HepG2 (cell line): ENCODE data around the gene TMEM132D. TPM values are rescaled to one million over a fixed set of nuclear protein-coding genes. Genes with fewer than 3 reads are reported as not detected.

Experiments
- ATAC-seq: fragments of 200-7000 bp; cut with Tn5 transposase; 3 replicates; pipeline ENCODE4 v1.9.1; 2020; ENCODE audit warnings: mild to moderate bottlenecking, moderate library complexity
- BruUV-seq: library from RNA; stranded (reverse); fragments of 400-500 nt; replicated peaks from 2 replicates; lab custom pipeline; 2021; lab: Mats Ljungman, UMichigan
- CTCF ChIA-PET: fragments of 300-600 bp; formaldehyde crosslinking; extraction: SDS; loops from one replicate; lab custom pipeline; 2021; ENCODE audit warnings: low total read pairs, inconsistent platforms, low intra/inter-chr PET ratio; lab: Yijun Ruan, JAX
- POLR2A ChIA-PET: fragments of 350-600 bp; sonication (Branson Sonifier 250); formaldehyde crosslinking; loops from one replicate; lab custom pipeline; 2020; ENCODE audit warnings: antibody characterized with exemption, inconsistent platforms; lab: Yijun Ruan, JAX
- DNase-seq: peaks from one replicate; pipeline ENCODE4 v3.0.0-alpha.2; 2015; ENCODE audit warnings: low spot score
- FAIRE-seq: peaks from 3 replicates; lab custom pipeline; 2011; peaks lifted over from hg19 to GRCh38; lab: Jason Lieb, UNC
- H2AFZ ChIP-seq: one replicate; pipeline ENCODE4 v1.6.1; 2011; ENCODE audit warnings: low read length, inconsistent platforms
- H3K27ac ChIP-seq: fragments of 300-600 bp; 3 replicates; pipeline ENCODE4 v1.8.0; 2011; ENCODE audit warnings: mixed run types, mild to moderate bottlenecking, mixed read lengths, low read length, inconsistent platforms; ENCODE audit not compliant: insufficient read depth; ENCODE audit errors: extremely low read length
- H3K27me3 ChIP-seq, 2 experiments: fragments of 200-600 bp in 1 of 2; 2 replicates in 1 of 2; 3 replicates in 1 of 2; pipeline versions ENCODE4 v1.6.0 to v1.8.0; 2011; ENCODE audit warnings: low read length in 2 of 2, mild to moderate bottlenecking in 2 of 2, moderate library complexity in 2 of 2, inconsistent platforms in 1 of 2; ENCODE audit not compliant: insufficient read depth in 2 of 2, control insufficient read depth in 1 of 2
- H3K36me3 ChIP-seq, 2 experiments: fragments of 200-600 bp in 1 of 2; replicated peaks in 1 of 2; 2 replicates in 1 of 2; 3 replicates in 1 of 2; pipeline versions ENCODE4 v1.5.1 to v1.8.0; 2011; ENCODE audit warnings: low read length in 2 of 2, inconsistent platforms in 1 of 2; ENCODE audit not compliant: insufficient read depth in 2 of 2, control insufficient read depth in 1 of 2
- H3K4me1 ChIP-seq: 2 replicates; pipeline ENCODE4 v1.5.1; 2012; ENCODE audit warnings: low read length, inconsistent platforms; ENCODE audit not compliant: insufficient read depth
- H3K4me2 ChIP-seq: 2 replicates; pipeline ENCODE4 v1.6.0; 2011; ENCODE audit warnings: low read depth, low read length, inconsistent platforms
- H3K4me3 ChIP-seq, 3 experiments: fragments of 200-600 bp in 1 of 3; sonication (generic), shearing (Covaris generic) in 1 of 3; replicated peaks in 1 of 3; 2 replicates each; pipeline ENCODE4 v1.5.1; 2011 to 2016; ENCODE audit warnings: low read length in 3 of 3, inconsistent platforms in 2 of 3, low read depth in 2 of 3, mild to moderate bottlenecking in 2 of 3, control low read depth in 1 of 3, mixed read lengths in 1 of 3; ENCODE audit not compliant: insufficient read depth in 1 of 3
- H3K79me2 ChIP-seq: one replicate; pipeline ENCODE4 v1.6.1; 2011; ENCODE audit warnings: low read length, inconsistent platforms; ENCODE audit not compliant: insufficient read depth
- H3K9ac ChIP-seq: 2 replicates; pipeline ENCODE4 v1.6.0; 2011; ENCODE audit warnings: mild to moderate bottlenecking, low read depth, low read length, inconsistent platforms; ENCODE audit not compliant: insufficient read depth
- H3K9me3 ChIP-seq: 2 replicates; pipeline ENCODE4 v1.5.1; 2012; ENCODE audit warnings: mild to moderate bottlenecking, low read length
- H4K20me1 ChIP-seq: 2 replicates; pipeline ENCODE4 v1.6.0; 2011; ENCODE audit warnings: inconsistent platforms, mild to moderate bottlenecking, low read length, moderate library complexity; ENCODE audit not compliant: insufficient read depth
- GATAD1 ChIP-seq: IDR thresholded peaks from 2 replicates; pipeline ENCODE4 v1.6.1; 2016; ENCODE audit warnings: missing genetic modification reagents, missing compliant biosample characterization
- HOXA3 ChIP-seq: sonication (generic); formaldehyde crosslinking; IDR thresholded peaks from 2 replicates; pipeline ENCODE4 v1.5.0; 2020; ENCODE audit warnings: missing genetic modification reagents
- ISL2 ChIP-seq: sonication (generic); formaldehyde crosslinking; IDR thresholded peaks from 2 replicates; pipeline ENCODE4 v1.5.0; 2020; ENCODE audit warnings: missing genetic modification reagents
- MATR3 ChIP-seq: sonication (generic); formaldehyde crosslinking; IDR thresholded peaks from 2 replicates; pipeline ENCODE4 v1.4.0; 2020; ENCODE audit warnings: missing genetic modification reagents
- NFIC ChIP-seq: IDR thresholded peaks from 2 replicates; pipeline ENCODE4 v1.6.1; 2012; ENCODE audit warnings: mild to moderate bottlenecking, low read length, inconsistent platforms
- PPARG ChIP-seq: conservative IDR thresholded peaks from 2 replicates; pipeline ENCODE4 v1.6.1; 2016; ENCODE audit warnings: missing biosample characterization, missing genetic modification reagents
- RFXANK ChIP-seq: IDR thresholded peaks from 2 replicates; pipeline ENCODE4 v1.6.1; 2016
- ZBTB7A ChIP-seq: sonication (generic); formaldehyde crosslinking; IDR thresholded peaks from 2 replicates; pipeline ENCODE4 v1.8.0; 2022; ENCODE audit warnings: mild to moderate bottlenecking, missing genetic modification reagents
- ZC3H13 ChIP-seq: sonication (generic); formaldehyde crosslinking; IDR thresholded peaks from 2 replicates; pipeline ENCODE4 v1.8.1; 2023; ENCODE audit warnings: mild to moderate bottlenecking, missing genetic modification reagents, moderate library complexity
- ZFP82 ChIP-seq: sonication (generic); formaldehyde crosslinking; IDR thresholded peaks from 2 replicates; pipeline ENCODE4 v1.5.1; 2020; ENCODE audit warnings: mild to moderate bottlenecking, missing genetic modification reagents, borderline replicate concordance
- ZNF235 ChIP-seq: sonication (generic); formaldehyde crosslinking; IDR thresholded peaks from 2 replicates; pipeline ENCODE4 v1.8.1; 2023; ENCODE audit warnings: mild to moderate bottlenecking, missing genetic modification reagents, borderline replicate concordance
- ZNF354B ChIP-seq: sonication (generic); formaldehyde crosslinking; IDR thresholded peaks from 2 replicates; pipeline ENCODE4 v1.8.0; 2022; ENCODE audit warnings: mild to moderate bottlenecking, missing genetic modification reagents
- WGBS: methylation state at CpG from one replicate; pipeline ENCODE4 v1.1.6; 2017; ENCODE audit warnings: low lambda C conversion rate; 5-methylcytosine and 5-hydroxymethylcytosine counted together
- in situ Hi-C: cut with HindIII; loops from 2 replicates; pipeline ENCODE4 v1.10.0; 2017; ENCODE audit warnings: low pct_unique_long_range_greater_than_20kb; ENCODE audit not compliant: extremely low pct_ligation_motif_present
- intact Hi-C: fragments of 100-400 bp; cut with micrococcal nuclease; formaldehyde crosslinking; loops from one replicate; pipeline ENCODE4 v1.10.0; 2022; ENCODE audit not compliant: unreplicated experiment
- polyA plus RNA-seq, 8 experiments: library from polyadenylated mRNA; depleted of rRNA in 3 of 8; stranded (reverse) in 7 of 8; unstranded in 1 of 8; fragments of >200 nt; fragmentation: Illumina TruSeq in 4 of 8; extraction: Trizol in 4 of 8; gene quantifications; 2 replicates each; pipeline versions ENCODE4 v1.2.1 to v1.2.3, GENCODE V29; 2011 to 2016; ENCODE audit warnings: low read depth in 4 of 8, missing spikeins in 1 of 8, mixed read lengths in 1 of 8; ENCODE audit not compliant: insufficient read depth in 1 of 8
- total RNA-seq, 5 experiments: library from RNA; depleted of rRNA; stranded (reverse); fragments of >200 nt; fragmentation: Illumina TruSeq; extraction: Trizol; gene quantifications; 2 replicates each; pipeline ENCODE4 v1.2.3, GENCODE V29; 2016; ENCODE audit warnings: low read depth in 1 of 5
- TF ChIP-seq, protein P1 (sequence below): sonication (generic); formaldehyde crosslinking; IDR thresholded peaks from 2 replicates; pipeline ENCODE4 v1.9.0; 2021; ENCODE audit warnings: missing genetic modification reagents, borderline replicate concordance
- TF ChIP-seq, protein P2 (sequence below): sonication (generic); formaldehyde crosslinking; conservative IDR thresholded peaks from 2 replicates; pipeline ENCODE4 v1.5.0; 2020; ENCODE audit warnings: missing genetic modification reagents
- TF ChIP-seq, protein P3 (sequence below): sonication (generic); formaldehyde crosslinking; IDR thresholded peaks from 2 replicates; pipeline ENCODE4 v1.5.0; 2020; ENCODE audit warnings: missing genetic modification reagents
- TF ChIP-seq, protein P4 (sequence below): sonication (generic); formaldehyde crosslinking; conservative IDR thresholded peaks from 2 replicates; pipeline ENCODE4 v1.8.0; 2022; ENCODE audit warnings: mild to moderate bottlenecking, moderate library complexity, missing genetic modification reagents

TMEM132D gene
- total and polyA plus RNA-seq, 2 of the 13 experiments (the other 11 are each of a cell fraction or from before 2014, with no cell fraction given) = not detected

DNA sequence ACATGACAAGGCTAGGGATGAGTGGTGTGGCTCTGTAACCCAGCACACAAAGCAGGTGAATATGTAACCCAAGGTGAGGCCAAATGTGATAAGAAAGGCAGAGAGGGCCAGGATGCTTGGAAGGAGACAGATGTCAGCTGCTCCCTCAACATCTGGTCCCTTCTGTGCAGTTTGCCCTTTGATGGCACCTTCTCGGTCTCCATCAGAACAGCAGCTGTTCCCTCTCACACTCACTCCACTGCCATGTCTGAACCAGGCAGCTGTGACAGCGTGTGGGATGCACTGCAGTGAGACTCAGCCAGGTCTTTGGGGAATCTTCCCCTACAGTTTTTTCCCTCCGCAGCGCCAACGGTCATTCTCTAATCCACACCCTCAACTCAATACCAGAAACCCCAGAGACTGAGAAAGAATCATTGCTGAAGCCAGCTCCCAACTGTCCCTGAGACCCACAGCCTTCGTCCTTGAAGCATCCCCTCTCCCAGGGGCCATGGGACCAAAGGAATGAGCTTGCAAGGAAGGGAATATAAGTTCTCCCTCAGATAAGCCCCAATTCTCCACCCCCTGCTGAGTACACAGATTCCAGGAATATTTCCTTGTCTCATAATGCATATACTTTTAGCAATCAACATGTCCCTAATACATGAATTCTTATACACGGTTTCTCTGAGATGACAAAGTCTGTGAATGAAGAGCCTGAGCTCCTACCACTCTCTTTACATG is 820.5 kb downstream of the TMEM132D start:
- no peak for FAIRE-seq
- CTCF ChIA-PET = no interaction called here
- Histone ChIP-seq H2AFZ (no peak overlapping the region), H3K27me3 (peaks cover 0 to 4% of the 10 kb centered on the region in 2 experiments; a peak in 2 of 5 replicates), H3K4me2 (no peak overlapping the region), H3K36me3 (no peaks in the 10 kb centered on the region), H3K4me3 (no peak overlapping the region), H3K9me3 (no peaks in the 10 kb centered on the region), H4K20me1 (no peaks in the 10 kb centered on the region), H3K9ac (no peak overlapping the region), H3K79me2 (no peaks in the 10 kb centered on the region), H3K4me1 (no peaks in the 10 kb centered on the region), H3K27ac (no peak overlapping the region)
- no TSS peak for BruUV-seq
- intact Hi-C loops = no loop called here
- ATAC-seq = no peak
- DNase-seq = no peak
- in situ Hi-C loops = no loop called here
- POLR2A ChIA-PET = no interaction called here
- WGBS = 0% methylated on average over 6 of the region's 7 CpGs
- no peak for TF ChIP-seq ISL2 (CRISPR knock-in tag)
- TF ChIP-seq, protein P1, sequence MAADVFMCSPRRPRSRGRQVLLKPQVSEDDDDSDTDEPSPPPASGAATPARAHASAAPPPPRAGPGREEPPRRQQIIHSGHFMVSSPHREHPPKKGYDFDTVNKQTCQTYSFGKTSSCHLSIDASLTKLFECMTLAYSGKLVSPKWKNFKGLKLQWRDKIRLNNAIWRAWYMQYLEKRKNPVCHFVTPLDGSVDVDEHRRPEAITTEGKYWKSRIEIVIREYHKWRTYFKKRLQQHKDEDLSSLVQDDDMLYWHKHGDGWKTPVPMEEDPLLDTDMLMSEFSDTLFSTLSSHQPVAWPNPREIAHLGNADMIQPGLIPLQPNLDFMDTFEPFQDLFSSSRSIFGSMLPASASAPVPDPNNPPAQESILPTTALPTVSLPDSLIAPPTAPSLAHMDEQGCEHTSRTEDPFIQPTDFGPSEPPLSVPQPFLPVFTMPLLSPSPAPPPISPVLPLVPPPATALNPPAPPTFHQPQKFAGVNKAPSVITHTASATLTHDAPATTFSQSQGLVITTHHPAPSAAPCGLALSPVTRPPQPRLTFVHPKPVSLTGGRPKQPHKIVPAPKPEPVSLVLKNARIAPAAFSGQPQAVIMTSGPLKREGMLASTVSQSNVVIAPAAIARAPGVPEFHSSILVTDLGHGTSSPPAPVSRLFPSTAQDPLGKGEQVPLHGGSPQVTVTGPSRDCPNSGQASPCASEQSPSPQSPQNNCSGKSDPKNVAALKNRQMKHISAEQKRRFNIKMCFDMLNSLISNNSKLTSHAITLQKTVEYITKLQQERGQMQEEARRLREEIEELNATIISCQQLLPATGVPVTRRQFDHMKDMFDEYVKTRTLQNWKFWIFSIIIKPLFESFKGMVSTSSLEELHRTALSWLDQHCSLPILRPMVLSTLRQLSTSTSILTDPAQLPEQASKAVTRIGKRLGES (CRISPR knock-in tag) = no peak
- TF ChIP-seq, protein P2, sequence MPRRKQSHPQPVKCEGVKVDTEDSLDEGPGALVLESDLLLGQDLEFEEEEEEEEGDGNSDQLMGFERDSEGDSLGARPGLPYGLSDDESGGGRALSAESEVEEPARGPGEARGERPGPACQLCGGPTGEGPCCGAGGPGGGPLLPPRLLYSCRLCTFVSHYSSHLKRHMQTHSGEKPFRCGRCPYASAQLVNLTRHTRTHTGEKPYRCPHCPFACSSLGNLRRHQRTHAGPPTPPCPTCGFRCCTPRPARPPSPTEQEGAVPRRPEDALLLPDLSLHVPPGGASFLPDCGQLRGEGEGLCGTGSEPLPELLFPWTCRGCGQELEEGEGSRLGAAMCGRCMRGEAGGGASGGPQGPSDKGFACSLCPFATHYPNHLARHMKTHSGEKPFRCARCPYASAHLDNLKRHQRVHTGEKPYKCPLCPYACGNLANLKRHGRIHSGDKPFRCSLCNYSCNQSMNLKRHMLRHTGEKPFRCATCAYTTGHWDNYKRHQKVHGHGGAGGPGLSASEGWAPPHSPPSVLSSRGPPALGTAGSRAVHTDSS (CRISPR knock-in tag) = no peak
- no peak for TF ChIP-seq PPARG (CRISPR knock-in tag)
- no peak for TF ChIP-seq ZFP82 (CRISPR knock-in tag)
- no peak for TF ChIP-seq GATAD1 (CRISPR knock-in tag)
- TF ChIP-seq NFIC = no peak
- no peak for TF ChIP-seq HOXA3
- TF ChIP-seq ZNF235 (CRISPR knock-in tag) = no peak
- TF ChIP-seq ZBTB7A (CRISPR knock-in tag) = no peak
- no peak for TF ChIP-seq MATR3 (CRISPR knock-in tag)
- no peak for TF ChIP-seq RFXANK (CRISPR knock-in tag)
- TF ChIP-seq ZNF354B = no peak
- TF ChIP-seq, protein P3, sequence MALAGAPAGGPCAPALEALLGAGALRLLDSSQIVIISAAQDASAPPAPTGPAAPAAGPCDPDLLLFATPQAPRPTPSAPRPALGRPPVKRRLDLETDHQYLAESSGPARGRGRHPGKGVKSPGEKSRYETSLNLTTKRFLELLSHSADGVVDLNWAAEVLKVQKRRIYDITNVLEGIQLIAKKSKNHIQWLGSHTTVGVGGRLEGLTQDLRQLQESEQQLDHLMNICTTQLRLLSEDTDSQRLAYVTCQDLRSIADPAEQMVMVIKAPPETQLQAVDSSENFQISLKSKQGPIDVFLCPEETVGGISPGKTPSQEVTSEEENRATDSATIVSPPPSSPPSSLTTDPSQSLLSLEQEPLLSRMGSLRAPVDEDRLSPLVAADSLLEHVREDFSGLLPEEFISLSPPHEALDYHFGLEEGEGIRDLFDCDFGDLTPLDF (CRISPR knock-in tag) = no peak
- TF ChIP-seq, protein P4, sequence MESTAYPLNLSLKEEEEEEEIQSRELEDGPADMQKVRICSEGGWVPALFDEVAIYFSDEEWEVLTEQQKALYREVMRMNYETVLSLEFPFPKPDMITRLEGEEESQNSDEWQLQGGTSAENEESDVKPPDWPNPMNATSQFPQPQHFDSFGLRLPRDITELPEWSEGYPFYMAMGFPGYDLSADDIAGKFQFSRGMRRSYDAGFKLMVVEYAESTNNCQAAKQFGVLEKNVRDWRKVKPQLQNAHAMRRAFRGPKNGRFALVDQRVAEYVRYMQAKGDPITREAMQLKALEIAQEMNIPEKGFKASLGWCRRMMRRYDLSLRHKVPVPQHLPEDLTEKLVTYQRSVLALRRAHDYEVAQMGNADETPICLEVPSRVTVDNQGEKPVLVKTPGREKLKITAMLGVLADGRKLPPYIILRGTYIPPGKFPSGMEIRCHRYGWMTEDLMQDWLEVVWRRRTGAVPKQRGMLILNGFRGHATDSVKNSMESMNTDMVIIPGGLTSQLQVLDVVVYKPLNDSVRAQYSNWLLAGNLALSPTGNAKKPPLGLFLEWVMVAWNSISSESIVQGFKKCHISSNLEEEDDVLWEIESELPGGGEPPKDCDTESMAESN = no peak
- TF ChIP-seq ZC3H13 (CRISPR knock-in tag) = no peak
